NCI-H524 treated with DMSO at 0.1 percent for 48 hours (cell line): ENCODE data around the gene SERPINI1.
"Not testable (repeated sequence)": the region's sequence is repeated elsewhere in the genome, so short reads cannot be mapped to it uniquely, and the experiment has no call there.

ENCODE experiments used
- DNase-seq: peaks from one replicate; lab custom pipeline; 2025; lab: John Stamatoyannopoulos, UW

SERPINI1 gene

GRCh38 chr3:167787440-167787839 is 51.9 kb downstream of the SERPINI1 start:
- no peak for DNase-seq

DNA sequence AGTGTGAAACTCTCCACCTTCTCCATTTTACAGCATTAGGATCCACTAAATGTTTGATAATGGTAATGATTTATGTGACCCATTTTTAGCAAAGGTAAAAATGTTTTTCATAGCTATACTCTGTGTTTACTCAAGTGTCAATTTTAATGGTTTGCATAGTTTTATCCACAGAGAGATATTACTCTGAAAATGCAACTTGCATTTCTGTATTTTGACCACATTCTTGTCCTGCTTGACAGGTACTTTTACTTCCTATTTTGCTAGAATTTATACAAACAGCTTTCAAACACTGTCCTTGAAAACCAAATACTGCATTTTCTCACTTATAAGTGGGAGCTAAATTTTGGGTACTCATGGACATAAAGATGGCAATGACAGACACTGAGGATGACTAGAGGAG is 62.9 kb downstream of the SERPINI1 start:
- no peak for DNase-seq

DNA sequence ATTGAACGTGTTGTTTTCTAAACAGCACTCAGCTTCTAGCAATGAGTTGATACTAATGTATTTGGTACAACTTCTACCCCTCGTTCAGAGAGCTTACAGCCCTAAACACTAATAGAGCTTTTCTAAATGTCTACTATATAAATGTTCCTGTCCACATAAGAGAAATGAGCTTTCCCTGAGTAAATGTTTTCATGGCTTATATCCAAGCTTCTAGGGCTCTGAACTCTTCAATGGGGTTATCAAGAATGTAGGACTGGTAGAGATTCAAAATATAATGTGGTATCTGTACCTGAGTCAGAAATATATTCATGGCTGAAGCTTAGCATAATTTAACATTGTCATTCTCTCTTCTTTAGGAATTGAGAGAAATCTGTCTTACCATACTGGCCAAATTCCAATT is 73.4 kb downstream of the SERPINI1 start:
- no peak for DNase-seq

- DNase-seq, result no peak
Observed at GRCh38 chr3:167810236-167810635, 74.7 kb downstream of the SERPINI1 start.

DNA sequence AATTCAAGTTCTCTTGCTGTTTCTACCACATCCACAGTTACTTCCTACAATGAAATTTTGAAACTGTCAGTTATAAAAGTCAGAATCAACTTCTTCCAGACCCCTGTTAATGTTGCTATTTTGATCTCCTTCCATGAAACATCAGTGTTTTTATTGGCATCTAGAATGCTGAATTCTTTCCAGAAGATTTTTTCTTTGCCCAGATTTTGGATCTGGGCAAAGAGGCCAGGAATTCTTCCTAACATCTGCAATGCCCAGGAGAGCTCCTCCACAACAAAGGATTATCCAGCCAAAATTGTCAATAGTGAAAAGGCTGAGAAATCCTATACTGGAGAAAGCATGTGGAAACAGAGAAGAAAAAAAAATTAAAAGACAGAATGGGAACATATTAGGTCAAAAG is 75.5 kb downstream of the SERPINI1 start:
- no peak for DNase-seq

GRCh38 chr3:167813169-167814123 is 77.9 kb downstream of the SERPINI1 start:
- no peak for DNase-seq

- no peak for DNase-seq
Observed at GRCh38 chr3:167814441-167814951, 79.0 kb downstream of the SERPINI1 start.

DNA sequence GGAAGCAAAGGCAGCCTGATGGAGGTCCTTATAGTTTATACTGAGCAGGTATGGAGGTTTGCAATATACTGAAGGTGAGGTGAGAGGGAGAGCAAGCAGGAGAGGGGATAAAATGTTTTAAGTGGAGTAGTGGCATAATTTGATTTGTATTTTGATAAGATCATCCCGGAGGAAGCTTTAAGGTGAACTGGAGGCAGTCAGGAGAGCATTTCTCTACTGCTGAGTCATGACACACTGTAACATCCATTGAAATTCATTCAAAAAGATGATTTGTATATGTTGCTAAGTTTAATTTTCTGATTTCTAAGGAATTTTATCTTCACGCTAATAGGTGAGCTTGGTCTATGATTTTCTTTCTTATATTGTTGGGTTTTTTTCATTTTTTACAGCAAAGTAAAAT is 81.4 kb downstream of the SERPINI1 start:
- DNase-seq, result no peak

DNA sequence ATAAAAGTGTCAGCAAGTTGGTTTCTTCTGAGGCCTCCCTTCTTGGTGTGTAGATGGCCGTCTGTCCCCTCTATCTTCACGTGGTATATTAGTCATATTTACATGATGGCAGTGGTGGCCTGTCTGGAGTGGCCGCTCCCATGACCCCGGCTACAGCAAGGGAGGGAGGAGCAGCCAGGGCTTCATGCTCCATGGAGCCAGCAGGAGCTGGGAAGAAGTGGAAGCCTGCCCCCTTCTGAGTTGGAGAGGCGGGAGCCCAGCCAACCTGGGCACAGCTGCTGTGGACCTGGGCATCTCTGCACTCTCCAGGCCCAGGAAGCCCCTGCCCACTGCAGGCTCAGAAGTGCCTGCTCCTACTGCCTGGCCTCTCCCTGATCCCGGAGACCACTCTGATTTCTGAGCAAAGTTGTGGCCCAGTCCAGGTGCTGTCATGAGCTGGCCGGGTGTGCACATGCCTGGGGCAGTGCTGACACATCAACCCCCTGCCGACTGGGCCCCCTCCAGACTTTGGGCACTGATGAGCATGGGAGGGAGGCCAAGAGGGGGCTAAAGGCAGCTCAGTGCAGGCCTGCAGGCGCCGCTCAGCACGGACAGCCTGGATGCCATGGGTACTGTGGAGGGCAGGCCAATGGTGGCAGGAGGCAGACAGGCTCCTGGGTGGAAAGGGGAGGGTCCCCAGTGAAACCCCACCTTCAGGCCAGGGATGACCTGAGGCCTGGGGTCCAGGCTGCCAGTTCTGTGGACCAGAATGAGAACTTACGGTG is 84.8 kb downstream of the SERPINI1 start:
- no peak for DNase-seq

- DNase-seq, result no peak
Observed at GRCh38 chr3:167821248-167821805, 85.8 kb downstream of the SERPINI1 start.

DNA sequence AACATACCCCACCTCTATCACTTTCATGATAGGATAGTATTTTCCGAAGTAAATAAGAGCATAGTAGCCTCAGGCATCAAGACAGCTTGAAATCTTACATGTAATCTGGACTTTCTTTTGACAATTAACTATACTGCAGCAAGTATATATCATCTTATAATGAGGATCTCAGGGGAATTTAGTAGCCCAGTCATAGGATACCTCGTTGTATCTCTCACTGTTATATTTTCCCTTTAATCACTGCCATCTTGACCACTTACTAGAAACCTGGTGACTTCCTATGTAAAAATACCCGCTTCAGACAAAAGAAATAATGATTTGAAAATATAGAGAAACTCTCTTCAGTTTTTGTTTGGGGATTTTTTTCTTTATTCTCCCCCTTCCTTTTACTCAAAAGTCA is 88.2 kb downstream of the SERPINI1 start:
- DNase-seq, result no peak

DNA sequence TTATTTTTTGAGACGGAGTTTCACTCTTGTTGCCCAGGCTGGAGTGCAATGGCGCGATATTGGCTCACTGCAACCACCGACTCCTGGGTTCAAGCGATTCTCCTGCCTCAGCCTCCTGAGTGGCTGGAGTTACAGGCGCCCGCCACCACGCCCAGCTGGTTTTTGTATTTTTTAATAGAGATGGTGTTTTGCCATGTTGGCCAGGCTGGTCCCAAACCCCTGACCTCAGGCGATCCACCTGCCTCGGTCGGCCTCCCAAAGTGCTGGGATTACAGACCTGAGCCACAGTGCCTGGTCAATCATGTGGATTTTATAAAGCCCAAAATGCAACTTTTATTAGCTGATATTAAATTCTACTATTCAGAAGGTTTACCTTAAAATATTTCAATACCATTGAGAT is 92.1 kb downstream of the SERPINI1 start:
- not testable (repeated sequence) for DNase-seq

GRCh38 chr3:167829071-167829470 is 93.5 kb downstream of the SERPINI1 start:
- DNase-seq, result no peak

GRCh38 chr3:167830007-167830406 is 94.5 kb downstream of the SERPINI1 start:
- DNase-seq, result no peak

- DNase-seq, result no peak
Observed at GRCh38 chr3:167835359-167835758, 99.8 kb downstream of the SERPINI1 start.

DNA sequence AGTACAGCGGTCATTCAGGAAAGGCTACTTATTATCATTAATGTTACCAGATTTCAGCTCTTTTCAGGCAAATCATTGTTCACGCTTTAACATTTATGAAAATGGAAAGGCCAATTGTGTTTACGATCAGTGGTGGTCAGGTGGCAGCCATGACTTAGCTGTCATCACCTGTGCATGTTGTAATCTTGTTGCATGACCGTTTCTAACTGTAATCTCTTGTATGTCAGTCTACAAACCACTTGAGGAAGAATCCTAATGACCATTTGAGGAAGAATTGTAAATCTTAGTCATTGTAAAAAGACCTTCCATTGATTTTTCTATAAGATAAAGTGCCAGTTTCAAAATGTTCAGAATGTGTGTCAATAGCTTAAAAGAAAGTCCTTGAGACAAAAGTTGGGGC is 100.4 kb downstream of the SERPINI1 start:
- DNase-seq, result no peak

GRCh38 chr3:167837466-167837865 is 101.9 kb downstream of the SERPINI1 start:
- DNase-seq, result peak; percentile 64

GRCh38 chr3:167839460-167840134 is 104.1 kb downstream of the SERPINI1 start:
- DNase-seq, result no peak

GRCh38 chr3:167840247-167840646 is 104.7 kb downstream of the SERPINI1 start:
- DNase-seq, result no peak

GRCh38 chr3:167843481-167843880 is 108.0 kb downstream of the SERPINI1 start:
- DNase-seq, result no peak

GRCh38 chr3:167843886-167844285 is 108.4 kb downstream of the SERPINI1 start:
- DNase-seq, result no peak

- no peak for DNase-seq
Observed at GRCh38 chr3:167844528-167844927, 109.0 kb downstream of the SERPINI1 start.
